Natural killer cell treated with Interleukin-12 subunit alpha and Interleukin-12 subunit beta and Interleukin-15 and Interleukin-18, amount 100 ng/mL, for 72 hours (primary cell): ENCODE data around the gene IGF1. TPM values are rescaled to one million over a fixed set of nuclear protein-coding genes. Genes with fewer than 3 reads are reported as not detected.
"Not testable (repeated sequence)": the region's sequence is repeated elsewhere in the genome, so short reads cannot be mapped to it uniquely, and the experiment has no call there.

Experiments
- ATAC-seq, 2 donors: fragments of 150-1000 bp; cut with Tn5 transposase in 1 of 2; sonication (Bioruptor Pico), chemical (Tn5 transposase) in 1 of 2; 2 replicates each; pipeline ENCODE4 v1.10.0; 2021
- DNase-seq: peaks from one replicate; pipeline ENCODE4 v3.0.0; 2022; ENCODE audit warnings: low spot score
- H3K27ac Mint-ChIP-seq, 2 donors: 1 replicate in 1 of 2; 2 replicates in 1 of 2; pipeline ENCODE4 v1.8.0; 2022; ENCODE audit warnings: mixed read lengths in 2 of 2, mild to moderate bottlenecking in 1 of 2, moderate library complexity in 1 of 2
- H3K27me3 Mint-ChIP-seq, 2 donors: 1 replicate in 1 of 2; 2 replicates in 1 of 2; pipeline ENCODE4 v1.8.0; 2022; ENCODE audit warnings: mixed read lengths in 2 of 2
- H3K36me3 Mint-ChIP-seq: one replicate; pipeline ENCODE4 v1.8.0; 2022; ENCODE audit warnings: mixed read lengths
- H3K4me1 Mint-ChIP-seq, 2 donors: 1 replicate in 1 of 2; 2 replicates in 1 of 2; pipeline ENCODE4 v1.8.0; 2022; ENCODE audit warnings: low read depth in 2 of 2, mixed read lengths in 2 of 2, mild to moderate bottlenecking in 1 of 2
- H3K4me3 Mint-ChIP-seq: one replicate; pipeline ENCODE4 v1.8.0; 2022; ENCODE audit warnings: mixed read lengths
- H3K9me3 Mint-ChIP-seq: 2 replicates; pipeline ENCODE4 v1.8.0; 2022; ENCODE audit warnings: mixed read lengths
- total RNA-seq, 2 donors: library from RNA; stranded (reverse); gene quantifications; one replicate each; pipeline ENCODE4 v1.2.3, GENCODE V29; 2022

Gene IGF1
- total RNA-seq, 2 donors from 2014 or later, result 0.05 TPM; not detected in 1

DNA sequence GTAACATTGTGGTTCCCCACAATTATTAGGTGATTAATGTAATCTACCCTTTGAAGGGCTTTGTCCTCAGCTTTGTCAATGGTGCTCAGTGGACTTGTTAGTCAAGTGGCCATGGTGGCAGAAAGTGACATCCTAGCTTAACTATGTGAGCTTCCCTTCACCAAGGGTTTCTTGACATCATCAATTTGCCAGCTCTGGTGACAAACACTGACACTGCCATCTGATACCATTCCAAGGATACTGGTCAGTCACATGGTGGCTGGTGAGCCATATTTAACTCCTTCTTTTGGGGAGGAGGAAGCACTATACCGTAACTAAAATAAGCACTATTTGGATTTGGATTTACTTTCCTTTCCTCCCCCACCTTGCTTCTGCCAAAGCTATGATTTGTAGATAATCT is 115.7 kb downstream of the IGF1 start:
- Mint-ChIP-seq H3K4me1 (no peaks in the 10 kb centered on the region), H3K4me3 (no peak overlapping the region), H3K27ac (no peak overlapping the region), H3K27me3 (peaks cover 2 to 35% of the 10 kb centered on the region in 2 donors), H3K9me3 (peaks cover 16% of the 10 kb centered on the region), H3K36me3 (no peaks in the 10 kb centered on the region)
- ATAC-seq (no peak), DNase-seq (no peak)

DNA sequence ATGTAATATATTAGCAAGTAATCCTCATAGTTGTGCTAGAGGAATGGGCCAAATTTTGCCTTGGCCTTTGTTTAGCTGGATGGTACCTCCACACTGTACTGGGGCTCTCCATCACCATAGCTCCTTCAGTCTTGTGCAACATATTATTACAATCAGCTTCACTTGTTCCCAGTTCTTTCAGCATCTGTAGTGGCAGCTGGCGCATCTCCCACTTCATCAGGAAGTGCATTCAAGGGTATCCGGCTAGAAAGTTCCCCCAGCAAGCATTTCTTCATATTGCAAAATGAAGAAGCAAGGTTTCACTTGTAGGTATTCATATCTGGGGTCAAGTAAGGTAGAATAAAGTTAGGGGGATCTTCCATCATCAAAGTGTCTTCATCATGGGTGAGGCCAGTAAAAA is 123.7 kb downstream of the IGF1 start:
- H3K27ac Mint-ChIP-seq, result no peak overlapping the region
- H3K36me3 Mint-ChIP-seq, result peaks cover 16% of the 10 kb centered on the region
- ATAC-seq (no peak), DNase-seq (no peak)
- H3K27me3 Mint-ChIP-seq, result peaks cover 0 to 31% of the 10 kb centered on the region in 2 donors
- H3K4me1 Mint-ChIP-seq, result no peaks in the 10 kb centered on the region
- H3K4me3 Mint-ChIP-seq, result no peak overlapping the region
- H3K9me3 Mint-ChIP-seq, result peaks cover 18% of the 10 kb centered on the region

DNA sequence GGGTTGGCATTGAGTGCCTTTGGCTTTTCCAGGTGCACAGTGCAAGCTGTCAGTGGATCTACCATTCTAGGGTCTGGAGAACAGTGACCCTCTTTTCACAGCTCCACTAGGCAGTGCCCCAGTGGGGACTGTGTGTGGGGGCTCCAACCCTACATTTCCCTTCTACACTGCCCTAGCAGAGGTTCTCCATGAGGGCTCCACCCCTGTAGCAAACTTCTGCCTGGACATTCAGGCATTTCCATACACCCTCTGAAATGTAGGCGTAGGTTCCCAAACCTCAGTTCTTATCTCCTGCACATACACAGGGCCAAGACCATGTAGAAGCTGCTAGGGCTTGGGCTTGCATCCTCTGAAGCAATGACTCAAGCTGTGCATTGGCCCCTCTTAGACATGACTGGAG is 126.1 kb downstream of the IGF1 start:
- not testable (repeated sequence) for H3K4me1 Mint-ChIP-seq, DNase-seq, ATAC-seq, H3K4me3 Mint-ChIP-seq, H3K27ac Mint-ChIP-seq
- Mint-ChIP-seq H3K9me3 (peaks cover 12% of the 10 kb centered on the region), H3K36me3 (peaks cover 16% of the 10 kb centered on the region), H3K27me3 (peaks cover 0 to 11% of the 10 kb centered on the region in 2 donors)

DNA sequence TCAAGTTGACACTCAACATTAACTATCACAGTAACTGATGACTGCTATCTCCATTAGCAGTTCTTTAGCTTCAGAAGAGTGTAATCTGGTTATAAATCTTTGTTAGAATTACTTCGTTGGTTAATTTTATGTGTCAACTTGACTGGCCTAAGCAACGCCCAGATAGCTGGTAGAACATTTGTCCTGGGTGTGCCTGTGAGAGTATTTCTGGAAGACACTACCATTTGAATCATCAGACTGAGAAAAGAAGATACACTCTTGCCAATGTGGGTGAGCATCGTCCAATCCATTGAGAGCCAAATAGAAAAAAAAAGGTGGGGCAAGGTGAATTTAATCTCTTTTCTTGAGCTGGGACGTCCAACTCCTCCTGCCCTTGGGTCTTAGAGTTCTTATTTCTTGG is 129.0 kb downstream of the IGF1 start:
- Mint-ChIP-seq H3K4me1 (no peaks in the 10 kb centered on the region), H3K9me3 (peaks cover 12% of the 10 kb centered on the region), H3K4me3 (no peak overlapping the region), H3K36me3 (peaks cover 16% of the 10 kb centered on the region), H3K27ac (no peak overlapping the region), H3K27me3 (peaks cover 0 to 11% of the 10 kb centered on the region in 2 donors)
- ATAC-seq (no peak), DNase-seq (no peak)

DNA sequence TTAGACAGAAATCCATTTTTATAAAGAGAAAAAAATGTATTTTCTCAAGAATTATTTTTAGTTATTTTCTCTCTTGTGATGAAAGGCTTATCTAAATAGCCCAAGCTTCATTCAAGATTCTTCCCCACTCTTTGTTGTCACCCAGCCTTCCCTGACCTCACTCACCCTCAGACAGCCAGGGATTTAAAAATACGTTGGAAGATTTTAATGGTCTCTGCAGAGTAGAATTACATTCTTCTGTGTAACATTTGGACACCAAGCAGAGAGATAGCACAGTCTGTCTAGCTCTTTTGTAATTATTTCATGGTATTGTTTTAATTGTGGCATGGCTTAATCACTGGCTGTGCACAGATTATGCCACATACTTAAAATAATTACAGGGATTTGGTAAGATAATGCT is 130.3 kb downstream of the IGF1 start:
- Mint-ChIP-seq H3K27ac (no peak overlapping the region), H3K4me1 (no peaks in the 10 kb centered on the region), H3K27me3 (peaks cover 0 to 11% of the 10 kb centered on the region in 2 donors), H3K4me3 (no peak overlapping the region), H3K36me3 (peaks cover 14% of the 10 kb centered on the region), H3K9me3 (peaks cover 10% of the 10 kb centered on the region)
- no peak for ATAC-seq
- DNase-seq, result no peak

DNA sequence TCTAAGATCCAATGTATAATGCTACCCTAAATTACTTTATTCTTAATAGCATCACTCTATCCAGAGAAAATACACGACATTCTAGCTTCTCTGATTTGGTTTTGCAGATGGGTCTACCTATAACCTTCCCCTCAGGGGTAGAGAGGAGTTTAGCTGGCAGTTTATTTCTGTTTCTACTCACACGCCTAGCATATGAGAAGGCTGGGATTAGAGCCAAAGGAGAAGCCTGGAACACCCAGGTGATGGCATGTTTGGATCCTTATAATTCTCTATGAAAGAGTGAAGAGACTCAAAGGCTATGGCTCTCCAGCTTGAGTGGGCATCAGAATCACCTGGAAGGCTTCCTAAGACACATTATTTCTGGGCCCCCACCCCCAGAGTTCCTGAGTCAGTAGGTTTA is 131.3 kb downstream of the IGF1 start:
- Mint-ChIP-seq H3K27me3 (peaks cover 0 to 11% of the 10 kb centered on the region in 2 donors), H3K9me3 (peaks cover 8% of the 10 kb centered on the region), H3K4me3 (no peak overlapping the region), H3K27ac (no peak overlapping the region), H3K36me3 (peaks cover 11% of the 10 kb centered on the region), H3K4me1 (no peaks in the 10 kb centered on the region)
- no peak for ATAC-seq
- no peak for DNase-seq

DNA sequence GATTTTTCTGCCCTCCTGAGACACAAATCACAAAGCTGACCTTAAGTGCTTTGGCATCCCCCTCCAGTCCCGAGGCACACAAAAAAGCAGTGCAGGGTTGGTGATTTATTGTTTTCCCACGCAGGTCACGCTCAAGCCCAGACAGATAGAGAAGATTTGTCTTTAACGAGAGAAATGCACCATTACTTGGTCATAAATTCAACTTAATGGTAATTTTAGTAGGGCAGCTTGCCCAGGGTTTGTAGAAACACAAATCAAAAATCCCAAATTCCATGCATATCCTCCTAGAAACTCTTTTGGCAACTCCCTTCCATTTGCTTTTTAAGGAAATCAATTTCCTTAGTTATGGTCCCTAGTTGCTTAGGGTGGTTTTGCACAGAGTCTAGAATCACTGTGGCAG is 132.6 kb downstream of the IGF1 start:
- ATAC-seq (no peak), DNase-seq (no peak)
- no peak overlapping the region for H3K27ac Mint-ChIP-seq
- H3K36me3 Mint-ChIP-seq, result peaks cover 10% of the 10 kb centered on the region
- H3K4me3 Mint-ChIP-seq, result no peak overlapping the region
- H3K4me1 Mint-ChIP-seq, result no peaks in the 10 kb centered on the region
- peaks cover 0 to 11% of the 10 kb centered on the region in 2 donors for H3K27me3 Mint-ChIP-seq
- H3K9me3 Mint-ChIP-seq, result peaks cover 8% of the 10 kb centered on the region
